HUES48 (cell line): Measurements from ENCODE around the gene GLRX.
A peak's percentile ranks its signal among the peaks of the same experiment; 100 is the strongest.

Experiments
- H3K27ac ChIP-seq: one replicate; pipeline ENCODE4 v1.7.0; 2013; ENCODE audit warnings: low read depth, low read length, inconsistent platforms
- H3K27me3 ChIP-seq: 2 replicates; pipeline ENCODE4 v1.6.1; 2013; ENCODE audit warnings: mild to moderate bottlenecking, low read length; ENCODE audit not compliant: control insufficient read depth, insufficient read depth
- H3K36me3 ChIP-seq: 2 replicates; pipeline ENCODE4 v1.6.1; 2013; ENCODE audit warnings: low read length; ENCODE audit not compliant: control insufficient read depth, insufficient read depth
- H3K4me1 ChIP-seq: 2 replicates; pipeline ENCODE4 v1.6.1; 2013; ENCODE audit warnings: mild to moderate bottlenecking, low read length; ENCODE audit not compliant: control insufficient read depth, insufficient read depth
- H3K4me3 ChIP-seq: 2 replicates; pipeline ENCODE4 v1.5.1; 2013; ENCODE audit warnings: mild to moderate bottlenecking, low read depth, low read length
- H3K9ac ChIP-seq: 2 replicates; pipeline ENCODE4 v1.6.1; 2013; ENCODE audit warnings: mild to moderate bottlenecking, low read depth, low read length, moderate library complexity
- H3K9me3 ChIP-seq: 2 replicates; pipeline ENCODE4 v1.6.1; 2013; ENCODE audit warnings: low read length; ENCODE audit not compliant: control insufficient read depth, insufficient read depth

The GLRX gene

GRCh38 chr5:95824747-95825146 is 2.2 kb upstream of the GLRX start:
- Histone ChIP-seq H3K4me3 (no peak overlapping the region), H3K36me3 (no peaks in the 10 kb centered on the region), H3K4me1 (peaks cover 22% of the 10 kb centered on the region), H3K9ac (no peak overlapping the region), H3K27me3 (no peaks in the 10 kb centered on the region), H3K9me3 (no peaks in the 10 kb centered on the region), H3K27ac (no peak overlapping the region)

GRCh38 chr5:95823738-95824609 is 1.4 kb upstream of the GLRX start:
- no peak overlapping the region for H3K9ac ChIP-seq
- no peaks in the 10 kb centered on the region for H3K9me3 ChIP-seq
- no peak overlapping the region for H3K4me3 ChIP-seq
- H3K27me3 ChIP-seq, result no peaks in the 10 kb centered on the region
- H3K36me3 ChIP-seq, result no peaks in the 10 kb centered on the region
- H3K27ac ChIP-seq, result peak overlapping the region; percentile 11
- peaks cover 22% of the 10 kb centered on the region for H3K4me1 ChIP-seq

GRCh38 chr5:95823218-95823737 is 752 bp upstream of the GLRX start:
- Histone ChIP-seq H3K36me3 (no peaks in the 10 kb centered on the region), H3K27me3 (no peaks in the 10 kb centered on the region), H3K4me3 (no peak overlapping the region), H3K4me1 (peaks cover 24% of the 10 kb centered on the region), H3K27ac (peak overlapping the region; percentile 52), H3K9me3 (no peaks in the 10 kb centered on the region), H3K9ac (no peak overlapping the region)

GRCh38 chr5:95822043-95822541 is 434 bp downstream of the GLRX start:
- peaks cover 34% of the 10 kb centered on the region for H3K4me1 ChIP-seq

GRCh38 chr5:95821110-95822021 is 1.2 kb downstream of the GLRX start:
- Histone ChIP-seq H3K27me3 (no peaks in the 10 kb centered on the region), H3K9me3 (no peaks in the 10 kb centered on the region), H3K9ac (no peak overlapping the region), H3K27ac (no peak overlapping the region), H3K4me1 (peaks cover 34% of the 10 kb centered on the region), H3K36me3 (no peaks in the 10 kb centered on the region), H3K4me3 (peak overlapping the region; percentile 96)

More at GRCh38 chr5:95822043-95822541, 434 bp downstream of the GLRX start:
- H3K27ac ChIP-seq, result peak overlapping the region; percentile 68
- no peaks in the 10 kb centered on the region for H3K27me3 ChIP-seq
- no peaks in the 10 kb centered on the region for H3K36me3 ChIP-seq
- peak overlapping the region; percentile 96 for H3K4me3 ChIP-seq
- H3K9ac ChIP-seq, result peak overlapping the region; percentile 65; the same call in 1 of the 2 replicates
- no peaks in the 10 kb centered on the region for H3K9me3 ChIP-seq

GRCh38 chr5:95818181-95819147 is 4.1 kb downstream of the GLRX start:
- no peak overlapping the region for H3K4me3 ChIP-seq
- H3K27ac ChIP-seq, result no peak overlapping the region
- H3K4me1 ChIP-seq, result peaks cover 27% of the 10 kb centered on the region
- no peaks in the 10 kb centered on the region for H3K36me3 ChIP-seq
- H3K27me3 ChIP-seq, result no peaks in the 10 kb centered on the region
- H3K9me3 ChIP-seq, result no peaks in the 10 kb centered on the region
- no peak overlapping the region for H3K9ac ChIP-seq

- H3K27me3 ChIP-seq, result no peaks in the 10 kb centered on the region
- H3K4me1 ChIP-seq, result peaks cover 19% of the 10 kb centered on the region
- H3K27ac ChIP-seq, result no peak overlapping the region
- H3K9ac ChIP-seq, result no peak overlapping the region
- H3K36me3 ChIP-seq, result no peaks in the 10 kb centered on the region
- H3K9me3 ChIP-seq, result no peaks in the 10 kb centered on the region
- H3K4me3 ChIP-seq, result no peak overlapping the region
Measured at GRCh38 chr5:95817430-95817829, 5.1 kb downstream of the GLRX start.

GRCh38 chr5:95816776-95817175 is 5.8 kb downstream of the GLRX start:
- Histone ChIP-seq H3K4me1 (peaks cover 23% of the 10 kb centered on the region), H3K36me3 (no peaks in the 10 kb centered on the region), H3K27ac (no peak overlapping the region), H3K9me3 (no peaks in the 10 kb centered on the region), H3K4me3 (no peak overlapping the region), H3K9ac (no peak overlapping the region), H3K27me3 (no peaks in the 10 kb centered on the region)

- H3K27ac ChIP-seq, result no peak overlapping the region
- no peaks in the 10 kb centered on the region for H3K36me3 ChIP-seq
- H3K9ac ChIP-seq, result no peak overlapping the region
- no peaks in the 10 kb centered on the region for H3K27me3 ChIP-seq
- no peaks in the 10 kb centered on the region for H3K9me3 ChIP-seq
- H3K4me3 ChIP-seq, result no peak overlapping the region
- H3K4me1 ChIP-seq, result peaks cover 18% of the 10 kb centered on the region
Measured at GRCh38 chr5:95816341-95816740, 6.2 kb downstream of the GLRX start.

GRCh38 chr5:95815155-95815729 is 7.3 kb downstream of the GLRX start:
- no peaks in the 10 kb centered on the region for H3K9me3 ChIP-seq
- no peak overlapping the region for H3K27ac ChIP-seq
- H3K4me3 ChIP-seq, result no peak overlapping the region
- no peak overlapping the region for H3K9ac ChIP-seq
- H3K27me3 ChIP-seq, result no peaks in the 10 kb centered on the region
- no peaks in the 10 kb centered on the region for H3K36me3 ChIP-seq
- H3K4me1 ChIP-seq, result peaks cover 24% of the 10 kb centered on the region
